Activated CD4-positive, alpha-beta T cell treated with anti-CD3 and anti-CD28 coated beads, Interleukin-2, amount 50 U/mL, for 48 hours (primary cell): ENCODE data around the gene GSTK1.

ENCODE experiments used
- DNase-seq, 2 experiments: peaks; one replicate each; pipeline ENCODE4 v3.0.0-alpha.2; 2020

GSTK1 gene

GRCh38 chr7:143300959-143301935, 38.0 kb downstream of the GSTK1 start:
- no peak for DNase-seq

DNA sequence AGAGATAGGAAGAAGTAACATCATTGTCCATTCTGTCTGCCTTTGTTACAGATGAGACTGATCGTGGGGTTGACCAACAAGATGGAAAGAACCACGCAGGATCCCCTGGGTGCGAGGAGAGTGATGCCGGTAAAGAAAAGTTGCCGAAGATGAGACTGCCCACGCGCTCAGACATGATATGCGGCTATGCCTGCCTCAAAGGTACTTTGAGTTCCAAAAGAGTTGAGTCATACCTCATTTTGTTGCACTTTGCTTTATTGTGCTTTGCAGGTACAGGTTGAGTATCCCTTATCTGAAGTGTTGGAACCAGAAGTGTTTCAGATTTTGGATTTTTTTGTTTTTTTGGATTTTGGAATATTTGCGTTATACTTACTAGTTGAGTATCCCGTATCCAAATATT, 40.5 kb downstream of the GSTK1 start:
- no peak for DNase-seq

- DNase-seq, result no peak
Measured at GRCh38 chr7:143304938-143305337, 41.7 kb downstream of the GSTK1 start.

DNA sequence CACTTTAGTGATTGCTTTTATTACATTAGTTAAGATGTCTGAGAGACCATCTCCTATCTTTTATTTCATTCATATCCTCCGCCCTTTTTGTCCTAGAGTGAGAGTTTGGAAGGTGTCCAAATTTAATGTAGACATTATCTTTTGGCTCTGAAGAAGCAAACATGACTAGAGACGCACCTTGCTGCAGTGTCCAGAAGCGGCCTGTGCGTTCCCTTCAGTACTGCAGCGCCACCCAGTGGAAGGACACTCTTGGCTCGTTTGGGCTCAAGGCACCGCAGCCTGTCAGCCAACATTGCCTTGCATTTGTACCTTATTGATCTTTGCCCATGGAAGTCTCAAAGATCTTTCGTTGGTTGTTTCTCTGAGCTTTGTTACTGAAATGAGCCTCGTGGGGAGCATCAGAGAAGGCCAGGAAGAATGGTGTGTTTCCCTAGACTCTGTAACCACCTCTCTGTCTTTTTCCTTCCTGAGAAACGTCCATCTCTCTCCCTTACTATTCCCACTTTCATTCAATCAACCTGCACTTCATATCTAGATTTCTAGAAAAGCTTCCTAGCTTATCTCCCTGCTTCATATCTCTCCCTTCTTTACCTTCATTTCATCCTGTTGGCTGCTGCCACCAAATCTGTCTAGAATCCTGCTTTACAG, 42.3 kb downstream of the GSTK1 start:
- peak; percentile 83 to 85 for DNase-seq

DNA sequence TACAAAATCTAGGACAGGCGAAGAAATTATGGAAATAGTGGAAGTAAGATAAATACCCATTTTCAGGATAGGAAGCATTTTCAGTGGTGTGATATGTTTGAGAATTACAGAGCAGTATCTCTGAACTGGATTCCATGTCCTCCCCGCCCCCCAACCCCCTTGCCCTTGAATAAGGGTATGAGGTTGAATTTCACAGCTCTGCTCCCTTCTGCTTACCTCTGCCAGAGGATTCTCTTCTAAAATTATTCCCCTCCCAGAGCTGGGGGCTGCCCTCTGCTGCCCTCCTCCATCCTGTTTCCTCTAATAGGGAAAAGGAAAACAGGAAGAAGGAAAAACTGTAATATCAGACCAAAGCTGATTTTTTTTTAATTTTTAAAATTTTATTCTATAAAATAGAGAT, 45.4 kb downstream of the GSTK1 start:
- no peak for DNase-seq

DNA sequence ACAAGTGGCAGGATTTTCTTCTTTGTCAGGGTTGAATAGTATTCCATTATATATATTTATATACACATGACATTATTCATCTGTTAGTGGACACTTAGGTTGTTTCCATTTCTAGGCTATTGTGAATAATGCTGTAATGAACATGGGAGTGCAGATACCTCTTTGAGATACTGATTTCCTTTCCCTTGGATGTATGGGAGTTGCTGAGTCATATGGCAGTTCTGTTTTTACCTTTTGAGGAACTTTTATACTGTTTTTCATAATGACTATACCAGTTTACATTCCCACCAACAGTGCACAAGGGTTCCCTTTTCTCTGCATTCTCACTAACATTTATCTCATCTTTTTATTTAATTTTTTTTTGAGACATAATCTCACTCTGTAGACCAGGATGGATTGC, 50.9 kb downstream of the GSTK1 start:
- DNase-seq, result no peak

DNA sequence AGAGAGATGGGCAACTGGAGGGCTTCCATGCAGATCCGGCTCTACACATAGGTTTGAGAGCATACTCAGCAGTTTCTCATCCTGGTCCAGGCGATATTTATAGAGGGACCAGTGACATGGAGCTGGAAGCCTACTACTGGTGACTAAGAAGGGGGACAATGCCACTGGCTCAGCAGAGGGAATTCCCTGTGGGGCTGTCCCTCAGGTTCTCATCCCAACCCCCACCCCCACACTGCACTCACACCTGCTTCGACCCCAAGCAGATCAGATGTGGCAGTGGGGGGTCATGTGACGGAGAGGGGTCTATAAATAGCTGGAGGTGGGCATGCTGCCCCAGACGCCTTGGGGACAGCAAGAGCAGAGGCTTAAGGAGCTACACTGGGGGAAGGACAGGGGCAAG, 52.5 kb downstream of the GSTK1 start, which contains the start of gene CLCN1:
CLCN1 (plus strand) TSS at position 336 of the 400 bp plus-strand sequence. CDS start 102 bp downstream, outside the sequence.
- no peak for DNase-seq

- no peak for DNase-seq
Measured at GRCh38 chr7:143316492-143316891, 53.3 kb downstream of the GSTK1 start.

- DNase-seq, result no peak
Measured at GRCh38 chr7:143318661-143319060, 55.4 kb downstream of the GSTK1 start.
